HFF-Myc (cell line): ENCODE results near the gene NOSIP.
"Not testable (repeated sequence)": the region's sequence is repeated elsewhere in the genome, so short reads cannot be mapped to it uniquely, and the experiment has no call there.

ENCODE experiments used
- DNase-seq: peaks from one replicate; pipeline ENCODE4 v3.0.0-alpha.2; 2011; ENCODE audit warnings: low read depth; ENCODE audit errors: extremely low read depth
- H3K4me3 ChIP-seq: replicated peaks from 2 replicates; pipeline ENCODE4 v1.5.1; 2011; ENCODE audit warnings: low read depth, mild to moderate bottlenecking, control low read depth, low read length
- TF ChIP-seq, protein P1 (sequence below): IDR thresholded peaks from 2 replicates; pipeline ENCODE4 v1.5.1; 2012; ENCODE audit warnings: mild to moderate bottlenecking, low read depth, low read length, control low read depth; ENCODE audit errors: missing control alignments

The NOSIP gene, protein sequence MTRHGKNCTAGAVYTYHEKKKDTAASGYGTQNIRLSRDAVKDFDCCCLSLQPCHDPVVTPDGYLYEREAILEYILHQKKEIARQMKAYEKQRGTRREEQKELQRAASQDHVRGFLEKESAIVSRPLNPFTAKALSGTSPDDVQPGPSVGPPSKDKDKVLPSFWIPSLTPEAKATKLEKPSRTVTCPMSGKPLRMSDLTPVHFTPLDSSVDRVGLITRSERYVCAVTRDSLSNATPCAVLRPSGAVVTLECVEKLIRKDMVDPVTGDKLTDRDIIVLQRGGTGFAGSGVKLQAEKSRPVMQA

GRCh38 chr19:49580264-49581006, at the start of gene NOSIP:
Gene NOSIP (minus strand): TSS chr19:49580556. CDS start chr19:49560691, 19,865 bp downstream.
- TF ChIP-seq, protein P1, sequence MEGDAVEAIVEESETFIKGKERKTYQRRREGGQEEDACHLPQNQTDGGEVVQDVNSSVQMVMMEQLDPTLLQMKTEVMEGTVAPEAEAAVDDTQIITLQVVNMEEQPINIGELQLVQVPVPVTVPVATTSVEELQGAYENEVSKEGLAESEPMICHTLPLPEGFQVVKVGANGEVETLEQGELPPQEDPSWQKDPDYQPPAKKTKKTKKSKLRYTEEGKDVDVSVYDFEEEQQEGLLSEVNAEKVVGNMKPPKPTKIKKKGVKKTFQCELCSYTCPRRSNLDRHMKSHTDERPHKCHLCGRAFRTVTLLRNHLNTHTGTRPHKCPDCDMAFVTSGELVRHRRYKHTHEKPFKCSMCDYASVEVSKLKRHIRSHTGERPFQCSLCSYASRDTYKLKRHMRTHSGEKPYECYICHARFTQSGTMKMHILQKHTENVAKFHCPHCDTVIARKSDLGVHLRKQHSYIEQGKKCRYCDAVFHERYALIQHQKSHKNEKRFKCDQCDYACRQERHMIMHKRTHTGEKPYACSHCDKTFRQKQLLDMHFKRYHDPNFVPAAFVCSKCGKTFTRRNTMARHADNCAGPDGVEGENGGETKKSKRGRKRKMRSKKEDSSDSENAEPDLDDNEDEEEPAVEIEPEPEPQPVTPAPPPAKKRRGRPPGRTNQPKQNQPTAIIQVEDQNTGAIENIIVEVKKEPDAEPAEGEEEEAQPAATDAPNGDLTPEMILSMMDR, result no peak
- DNase-seq, result peak; percentile 93

DNA sequence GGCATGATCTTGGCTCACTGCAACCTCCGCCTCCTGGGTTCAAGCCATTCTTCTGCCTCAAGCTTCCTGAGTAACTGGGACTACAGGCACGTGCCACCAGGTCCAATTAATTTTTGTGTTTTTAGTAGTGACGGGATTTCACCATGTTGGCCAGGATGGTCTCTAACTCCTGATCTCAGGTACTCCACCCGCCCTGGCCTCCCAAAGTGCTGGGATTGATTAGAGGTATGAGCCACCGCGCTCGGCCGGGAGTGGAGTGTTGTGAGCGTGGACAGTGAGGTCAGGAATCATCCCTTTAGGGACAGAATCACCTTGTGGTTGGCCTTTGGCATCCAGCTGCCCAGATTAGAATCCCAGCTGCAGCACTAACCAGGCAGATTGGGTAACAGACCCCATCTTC, 49.3 kb upstream of the NOSIP start:
- DNase-seq, result no peak
- TF ChIP-seq, protein P1, result no peak
- no peak overlapping the region for H3K4me3 ChIP-seq

More at GRCh38 chr19:49580264-49581006, at the start of gene NOSIP:
- H3K4me3 ChIP-seq, result peak within 1 kb of the TSS; percentile 63

DNA sequence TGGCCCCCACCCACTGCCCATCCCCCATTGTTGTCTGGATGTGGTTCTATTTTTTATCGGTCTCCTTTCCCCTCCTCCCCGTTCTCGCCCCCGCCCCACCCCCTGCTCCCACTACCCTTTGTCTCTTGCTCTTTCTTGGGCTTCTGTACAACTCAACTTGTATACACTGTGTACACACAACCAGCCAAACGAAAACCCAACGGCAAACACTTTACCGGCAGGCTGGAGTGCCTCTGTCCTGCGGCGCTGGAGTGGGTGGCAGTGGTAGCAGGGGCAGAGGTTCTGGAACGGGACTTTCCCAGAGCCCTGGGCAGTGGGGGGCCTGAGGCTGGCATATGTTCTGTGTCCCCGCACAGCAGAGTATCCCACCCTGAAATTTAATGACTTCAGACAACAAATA, 45.9 kb upstream of the NOSIP start:
- TF ChIP-seq, protein P1, result no peak
- no peak for DNase-seq
- H3K4me3 ChIP-seq, result no peak overlapping the region

DNA sequence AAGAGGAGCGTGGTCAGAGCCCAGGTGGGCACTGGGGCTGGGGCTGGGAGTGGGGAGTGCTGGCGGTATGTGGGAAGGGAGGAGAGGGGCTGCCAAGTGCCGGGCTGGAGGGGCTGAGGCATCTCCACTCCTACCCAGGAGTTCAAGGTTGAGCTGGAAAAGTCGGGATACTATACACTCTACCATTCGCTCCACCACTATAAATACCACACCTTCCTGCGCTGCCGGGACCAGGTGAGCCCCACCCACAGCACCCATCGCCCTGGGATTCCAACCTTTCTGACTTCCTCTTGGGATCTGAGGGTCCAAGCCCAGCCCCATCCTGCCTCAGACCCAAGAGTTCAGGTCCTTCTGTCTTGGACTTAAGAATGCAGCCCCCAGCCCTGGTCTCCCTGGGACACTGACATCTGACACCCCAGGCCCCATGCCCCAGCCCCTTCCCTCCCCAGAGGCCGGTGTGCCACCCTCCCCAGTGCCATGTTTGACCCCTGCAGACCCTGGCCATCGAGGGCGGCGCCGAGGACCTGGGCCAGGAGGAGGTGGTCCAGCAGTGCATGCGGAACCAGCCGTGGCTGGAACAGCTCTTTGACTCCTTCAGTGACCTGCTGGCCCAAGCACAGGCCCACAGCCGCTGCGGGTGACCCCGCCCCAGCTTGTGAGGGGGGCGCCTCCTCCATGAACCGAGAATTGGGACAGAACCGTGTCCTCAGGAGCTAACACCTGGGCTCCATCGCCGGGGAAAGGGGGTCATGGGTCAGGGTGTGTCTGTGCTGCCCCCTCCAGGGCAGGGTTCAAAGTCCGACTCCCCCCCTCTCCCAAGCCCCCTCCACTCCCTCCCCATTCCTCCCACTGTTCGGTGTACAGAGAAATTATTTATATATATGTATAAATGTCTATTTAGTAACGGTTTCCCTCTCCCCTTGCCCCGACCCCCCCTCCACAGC, 44.9 kb upstream of the NOSIP start:
- TF ChIP-seq, protein P1, result no peak
- no peak overlapping the region for H3K4me3 ChIP-seq
- no peak for DNase-seq

DNA sequence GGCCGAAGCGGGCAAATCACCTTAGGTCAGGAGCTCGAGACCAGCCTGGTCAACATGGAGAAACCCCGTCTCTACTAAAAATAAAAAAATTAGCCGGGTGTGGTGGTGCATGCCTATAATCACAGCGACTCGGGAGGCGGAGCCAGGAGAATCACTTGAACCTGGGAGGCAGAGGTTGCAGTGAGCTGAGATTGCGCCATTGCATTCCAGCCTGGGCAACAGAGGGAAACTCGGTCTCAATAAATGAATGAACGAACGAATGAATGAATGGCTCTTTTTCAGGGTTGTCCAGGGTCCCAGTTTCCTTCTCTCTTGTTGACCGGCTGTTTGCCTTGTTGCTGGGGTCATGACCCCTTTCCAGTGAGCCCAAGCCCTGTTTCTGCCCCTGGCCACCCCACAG, 37.5 kb upstream of the NOSIP start:
- H3K4me3 ChIP-seq, DNase-seq: not testable (repeated sequence)

GRCh38 chr19:49616945-49617344, 36.6 kb upstream of the NOSIP start:
- TF ChIP-seq, protein P1, result no peak

More at GRCh38 chr19:49616945-49617344, 36.6 kb upstream of the NOSIP start:
- H3K4me3 ChIP-seq, result no peak overlapping the region
- DNase-seq, result no peak
